Osteoblast (primary cell): ENCODE data around the gene IKZF5. TPM values are rescaled to one million over a fixed set of nuclear protein-coding genes. Genes with fewer than 3 reads are reported as not detected.

Experiments
- DNase-seq: peaks from one replicate; pipeline ENCODE4 v3.0.0; 2011; ENCODE audit warnings: low spot score, mixed read lengths; ENCODE audit not compliant: insufficient read length; ENCODE audit errors: missing footprints
- H2AFZ ChIP-seq: 2 replicates; pipeline ENCODE4 v1.6.0; 2011; ENCODE audit warnings: mild to moderate bottlenecking, low read length
- H3K27ac ChIP-seq: 2 replicates; pipeline ENCODE4 v1.5.1; 2011; ENCODE audit warnings: mild to moderate bottlenecking, low read depth, low read length, moderate library complexity
- H3K27me3 ChIP-seq: 2 replicates; pipeline ENCODE4 v1.6.0; 2012; ENCODE audit warnings: mild to moderate bottlenecking, control low read depth, inconsistent platforms, low read length, moderate library complexity; ENCODE audit not compliant: insufficient read depth
- H3K36me3 ChIP-seq: 2 replicates; pipeline ENCODE4 v1.5.1; 2011; ENCODE audit warnings: mild to moderate bottlenecking, low read length, control low read depth, moderate library complexity; ENCODE audit not compliant: insufficient read depth
- H3K4me1 ChIP-seq: 2 replicates; pipeline ENCODE4 v1.5.1; 2011; ENCODE audit warnings: mild to moderate bottlenecking, low read length, control low read depth, moderate library complexity; ENCODE audit not compliant: insufficient read depth
- H3K4me2 ChIP-seq: 2 replicates; pipeline ENCODE4 v1.6.0; 2011; ENCODE audit warnings: mild to moderate bottlenecking, low read length; ENCODE audit not compliant: insufficient read depth
- H3K4me3 ChIP-seq: fragments of 200-600 bp; sonication (generic); 3 replicates; pipeline ENCODE4 v1.5.1; 2012; ENCODE audit warnings: mild to moderate bottlenecking, low read length, inconsistent platforms; ENCODE audit not compliant: insufficient read depth
- H3K79me2 ChIP-seq: 2 replicates; pipeline ENCODE4 v1.6.0; 2012; ENCODE audit warnings: mild to moderate bottlenecking, low read length, control low read depth, inconsistent platforms; ENCODE audit not compliant: insufficient read depth
- H3K9me3 ChIP-seq: 2 replicates; pipeline ENCODE4 v1.5.1; 2011; ENCODE audit warnings: low read depth, low read length, control low read depth
- H4K20me1 ChIP-seq: 2 replicates; pipeline ENCODE4 v1.6.0; 2012; ENCODE audit warnings: mild to moderate bottlenecking, low read length, control low read depth; ENCODE audit not compliant: insufficient read depth
- total RNA-seq: library from RNA; depleted of rRNA; stranded (reverse); fragments of >200 nt; gene quantifications from 2 replicates; pipeline ENCODE4 v1.2.3, GENCODE V29; 2012
- TF ChIP-seq, protein P1 (sequence below): IDR thresholded peaks from 2 replicates; pipeline ENCODE4 v1.5.1; 2011; ENCODE audit warnings: mild to moderate bottlenecking, low read depth, low read length, moderate library complexity; ENCODE audit errors: extremely low read depth

IKZF5 gene
- total RNA-seq, 1 donor, result 6.2 TPM

GRCh38 chr10:122957474-122957873 is 51.1 kb downstream of the IKZF5 start:
- Histone ChIP-seq H3K36me3 (no peaks in the 10 kb centered on the region), H3K79me2 (peaks cover 11% of the 10 kb centered on the region), H3K9me3 (no peaks in the 10 kb centered on the region), H3K27me3 (no peaks in the 10 kb centered on the region), H4K20me1 (no peaks in the 10 kb centered on the region), H2AFZ (no peak overlapping the region), H3K4me1 (peaks cover 12% of the 10 kb centered on the region), H3K27ac (no peak overlapping the region), H3K4me2 (no peak overlapping the region), H3K4me3 (no peak overlapping the region)
- TF ChIP-seq, protein P1, sequence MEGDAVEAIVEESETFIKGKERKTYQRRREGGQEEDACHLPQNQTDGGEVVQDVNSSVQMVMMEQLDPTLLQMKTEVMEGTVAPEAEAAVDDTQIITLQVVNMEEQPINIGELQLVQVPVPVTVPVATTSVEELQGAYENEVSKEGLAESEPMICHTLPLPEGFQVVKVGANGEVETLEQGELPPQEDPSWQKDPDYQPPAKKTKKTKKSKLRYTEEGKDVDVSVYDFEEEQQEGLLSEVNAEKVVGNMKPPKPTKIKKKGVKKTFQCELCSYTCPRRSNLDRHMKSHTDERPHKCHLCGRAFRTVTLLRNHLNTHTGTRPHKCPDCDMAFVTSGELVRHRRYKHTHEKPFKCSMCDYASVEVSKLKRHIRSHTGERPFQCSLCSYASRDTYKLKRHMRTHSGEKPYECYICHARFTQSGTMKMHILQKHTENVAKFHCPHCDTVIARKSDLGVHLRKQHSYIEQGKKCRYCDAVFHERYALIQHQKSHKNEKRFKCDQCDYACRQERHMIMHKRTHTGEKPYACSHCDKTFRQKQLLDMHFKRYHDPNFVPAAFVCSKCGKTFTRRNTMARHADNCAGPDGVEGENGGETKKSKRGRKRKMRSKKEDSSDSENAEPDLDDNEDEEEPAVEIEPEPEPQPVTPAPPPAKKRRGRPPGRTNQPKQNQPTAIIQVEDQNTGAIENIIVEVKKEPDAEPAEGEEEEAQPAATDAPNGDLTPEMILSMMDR, result no peak
- DNase-seq, result no peak

GRCh38 chr10:122955892-122956291 is 52.7 kb downstream of the IKZF5 start:
- peaks cover 18% of the 10 kb centered on the region for H3K79me2 ChIP-seq
- H3K9me3 ChIP-seq, result no peaks in the 10 kb centered on the region
- no peaks in the 10 kb centered on the region for H3K27me3 ChIP-seq
- H3K27ac ChIP-seq, result no peak overlapping the region
- TF ChIP-seq, protein P1, result no peak
- H3K4me3 ChIP-seq, result no peak overlapping the region
- no peak overlapping the region for H3K4me2 ChIP-seq
- DNase-seq, result no peak
- peaks cover 12% of the 10 kb centered on the region for H3K4me1 ChIP-seq
- H3K36me3 ChIP-seq, result no peaks in the 10 kb centered on the region
- H2AFZ ChIP-seq, result no peak overlapping the region
- H4K20me1 ChIP-seq, result no peaks in the 10 kb centered on the region

DNA sequence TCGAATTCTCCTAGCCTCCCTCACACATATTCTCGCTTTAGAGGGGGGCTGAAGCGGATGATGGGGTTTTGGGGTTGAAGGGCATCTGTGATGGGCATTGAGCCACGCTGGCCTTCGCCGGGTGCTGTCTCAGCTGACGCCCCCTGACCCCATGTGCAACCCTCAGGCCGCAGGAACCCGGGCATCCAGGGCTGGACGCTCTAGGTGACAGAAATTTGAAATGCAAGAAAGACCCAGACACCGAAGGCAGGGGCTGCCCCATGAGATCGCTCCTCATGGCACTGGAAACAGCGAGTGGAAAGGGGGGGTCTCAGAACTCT is 53.9 kb downstream of the IKZF5 start:
- Histone ChIP-seq H2AFZ (peak overlapping the region; percentile 100), H3K4me3 (peak overlapping the region; percentile 92), H3K4me2 (peak overlapping the region; percentile 98), H3K36me3 (no peaks in the 10 kb centered on the region), H3K9me3 (no peaks in the 10 kb centered on the region), H3K27ac (no peak overlapping the region), H4K20me1 (no peaks in the 10 kb centered on the region), H3K4me1 (peaks cover 12% of the 10 kb centered on the region), H3K79me2 (peaks cover 19% of the 10 kb centered on the region), H3K27me3 (no peaks in the 10 kb centered on the region)
- TF ChIP-seq, protein P1, result no peak
- no peak for DNase-seq

DNA sequence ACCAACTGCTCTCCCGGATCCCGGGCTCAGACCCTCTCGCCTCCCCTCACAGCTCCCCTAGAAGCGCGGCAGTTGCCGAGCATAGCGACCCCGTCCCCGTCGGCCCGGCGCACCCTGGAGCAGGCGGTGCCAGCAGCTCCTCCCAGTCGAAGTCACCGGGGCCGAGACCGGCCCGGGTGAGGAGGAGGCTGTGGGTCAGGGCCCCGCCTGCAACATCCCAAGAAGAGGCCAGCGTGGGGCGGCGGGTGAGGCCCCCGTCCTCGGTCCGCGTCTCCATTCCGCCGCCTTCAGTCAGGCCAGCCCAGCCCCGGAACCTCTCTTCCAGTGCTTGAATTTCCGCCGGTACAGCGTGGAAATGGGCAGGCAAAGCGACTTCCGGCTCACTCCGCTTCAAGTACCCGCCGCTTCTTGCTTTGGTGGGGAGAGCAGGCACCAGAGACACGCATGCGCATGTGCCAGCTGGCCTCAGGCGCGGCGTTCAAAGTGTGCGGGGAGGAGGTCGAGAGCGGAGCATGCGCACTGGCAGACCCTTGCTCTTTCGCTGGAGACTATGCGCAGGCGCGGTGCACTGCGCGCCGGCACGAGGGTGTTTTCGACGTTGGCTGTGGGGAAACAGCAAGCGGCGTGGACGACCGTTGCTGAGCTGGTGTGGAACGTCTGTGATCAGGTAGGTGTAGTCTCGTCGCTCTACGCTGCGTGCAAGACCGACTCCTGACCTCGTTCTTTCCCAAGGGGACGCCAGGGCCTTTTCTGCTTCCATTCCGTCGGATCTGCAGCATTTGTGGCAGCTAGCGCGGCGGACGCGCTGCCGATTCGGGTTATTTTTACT is 54.5 kb downstream of the IKZF5 start, which contains the start of gene C10orf88:
Gene C10orf88, minus strand, starts transcription at position 326 of the 829 bp plus-strand sequence. Its CDS starts 49 bp downstream, at position 277.
- peak; percentile 98 for DNase-seq
- peak within 1 kb of the TSS; percentile 100 for H2AFZ ChIP-seq
- H4K20me1 ChIP-seq, result no peaks in the 10 kb centered on the region
- H3K9me3 ChIP-seq, result no peaks in the 10 kb centered on the region
- H3K4me3 ChIP-seq, result peak within 1 kb of the TSS; percentile 92
- TF ChIP-seq, protein P1, result no peak
- H3K4me1 ChIP-seq, result peaks cover 12% of the 10 kb centered on the region
- peaks cover 5% of the 10 kb centered on the region for H3K36me3 ChIP-seq
- no peaks in the 10 kb centered on the region for H3K27me3 ChIP-seq
- peaks cover 19% of the 10 kb centered on the region for H3K79me2 ChIP-seq
- peak within 1 kb of the TSS; percentile 98 for H3K4me2 ChIP-seq
- H3K27ac ChIP-seq, result peak within 1 kb of the TSS; percentile 67
